RWPE2 (cell line): ENCODE results near the gene DCBLD2.
"Not testable (repeated sequence)": the region's sequence is repeated elsewhere in the genome, so short reads cannot be mapped to it uniquely, and the experiment has no call there.

Experiments
- ATAC-seq: fragments of 200-7000 bp; cut with Tn5 transposase; 3 replicates; pipeline ENCODE4 v1.9.1; 2021; ENCODE audit warnings: low read depth
- DNase-seq: peaks from one replicate; pipeline ENCODE4 v3.0.0-alpha.2; 2020; ENCODE audit warnings: low spot score
- H3K27ac ChIP-seq: fragments of 450-650 bp; 2 replicates; pipeline ENCODE4 v1.5.1; 2017; ENCODE audit warnings: mild to moderate bottlenecking; ENCODE audit not compliant: poor library complexity, severe bottlenecking
- H3K27me3 ChIP-seq: fragments of 250-450 bp; sonication (Bioruptor Pico); 2 replicates; pipeline ENCODE4 v1.5.1; 2021; ENCODE audit warnings: mild to moderate bottlenecking, moderate library complexity; ENCODE audit not compliant: insufficient read depth, poor library complexity, severe bottlenecking
- H3K36me3 ChIP-seq: fragments of 250-450 bp; sonication (Bioruptor Pico); 2 replicates; pipeline ENCODE4 v1.5.1; 2020; ENCODE audit warnings: low read depth, mild to moderate bottlenecking, moderate library complexity
- H3K4me1 ChIP-seq: fragments of 250-450 bp; sonication (Bioruptor Pico); 2 replicates; pipeline ENCODE4 v1.5.1; 2021; ENCODE audit warnings: mild to moderate bottlenecking, moderate library complexity; ENCODE audit not compliant: insufficient read depth, poor library complexity, severe bottlenecking
- H3K4me3 ChIP-seq: fragments of 250-450 bp; sonication (Bioruptor Pico); 2 replicates; pipeline ENCODE4 v1.5.1; 2021; ENCODE audit warnings: mild to moderate bottlenecking, moderate library complexity; ENCODE audit not compliant: severe bottlenecking
- H3K9me3 ChIP-seq: fragments of 250-450 bp; sonication (Bioruptor Pico); 2 replicates; pipeline ENCODE4 v1.5.1; 2021; ENCODE audit warnings: mild to moderate bottlenecking, moderate library complexity; ENCODE audit not compliant: severe bottlenecking
- CTCF ChIP-seq: fragments of 450-650 bp; IDR thresholded peaks from one replicate; pipeline ENCODE4 v1.5.1; 2017; ENCODE audit warnings: mild to moderate bottlenecking, moderate library complexity; ENCODE audit not compliant: poor library complexity, severe bottlenecking

The DCBLD2 gene

GRCh38 chr3:98887684-98888083 lies 13.8 kb downstream of the DCBLD2 start:
- no peak for TF ChIP-seq CTCF
- Histone ChIP-seq H3K27me3 (no peaks in the 10 kb centered on the region), H3K9me3 (no peaks in the 10 kb centered on the region), H3K4me3 (no peak overlapping the region), H3K36me3 (peaks cover 70% of the 10 kb centered on the region), H3K4me1 (peaks cover 73% of the 10 kb centered on the region), H3K27ac (peak overlapping the region; percentile 78)
- DNase-seq: no peak
- 0 out of 3 replicates have a peak, but pooled peaks have one; percentile 17 for ATAC-seq

- Histone ChIP-seq H3K36me3 (peaks cover 70% of the 10 kb centered on the region), H3K4me1 (peaks cover 66% of the 10 kb centered on the region), H3K27me3 (no peaks in the 10 kb centered on the region), H3K4me3 (no peak overlapping the region), H3K27ac (peak overlapping the region; percentile 78), H3K9me3 (no peaks in the 10 kb centered on the region)
- TF ChIP-seq CTCF: no peak
- DNase-seq (no peak), ATAC-seq (no peak; the same call in 2 of the 3 replicates)
Observed at GRCh38 chr3:98886525-98886924, 15.0 kb downstream of the DCBLD2 start.

- H3K4me3 ChIP-seq: no peak overlapping the region
- H3K27ac ChIP-seq: peak overlapping the region; percentile 78
- no peaks in the 10 kb centered on the region for H3K9me3 ChIP-seq
- ATAC-seq (peak; percentile 11; the same call in 1 of the 3 replicates), DNase-seq (no peak)
- H3K27me3 ChIP-seq: no peaks in the 10 kb centered on the region
- TF ChIP-seq CTCF: no peak
- H3K36me3 ChIP-seq: peaks cover 73% of the 10 kb centered on the region
- H3K4me1 ChIP-seq: peaks cover 61% of the 10 kb centered on the region
Observed at GRCh38 chr3:98885851-98886250, 15.6 kb downstream of the DCBLD2 start.

- H3K27ac ChIP-seq: peak overlapping the region; percentile 78
- peak; percentile 38; the same call in 2 of the 3 replicates for ATAC-seq
- peaks cover 76% of the 10 kb centered on the region for H3K36me3 ChIP-seq
- H3K4me3 ChIP-seq: no peak overlapping the region
- H3K4me1 ChIP-seq: peaks cover 54% of the 10 kb centered on the region
- no peaks in the 10 kb centered on the region for H3K27me3 ChIP-seq
- no peaks in the 10 kb centered on the region for H3K9me3 ChIP-seq
- no peak for TF ChIP-seq CTCF
- DNase-seq: no peak
Observed at GRCh38 chr3:98884675-98885371, 16.7 kb downstream of the DCBLD2 start.

GRCh38 chr3:98882614-98883333 lies 18.7 kb downstream of the DCBLD2 start:
- not testable (repeated sequence) for H3K4me3 ChIP-seq, ATAC-seq, H3K27me3 ChIP-seq, H3K9me3 ChIP-seq, DNase-seq
- Histone ChIP-seq H3K4me1 (peaks cover 41% of the 10 kb centered on the region), H3K27ac (peak overlapping the region; percentile 78), H3K36me3 (peaks cover 78% of the 10 kb centered on the region)
